Measurements from ENCODE around the gene RBM24.

RBM24 gene

DNA sequence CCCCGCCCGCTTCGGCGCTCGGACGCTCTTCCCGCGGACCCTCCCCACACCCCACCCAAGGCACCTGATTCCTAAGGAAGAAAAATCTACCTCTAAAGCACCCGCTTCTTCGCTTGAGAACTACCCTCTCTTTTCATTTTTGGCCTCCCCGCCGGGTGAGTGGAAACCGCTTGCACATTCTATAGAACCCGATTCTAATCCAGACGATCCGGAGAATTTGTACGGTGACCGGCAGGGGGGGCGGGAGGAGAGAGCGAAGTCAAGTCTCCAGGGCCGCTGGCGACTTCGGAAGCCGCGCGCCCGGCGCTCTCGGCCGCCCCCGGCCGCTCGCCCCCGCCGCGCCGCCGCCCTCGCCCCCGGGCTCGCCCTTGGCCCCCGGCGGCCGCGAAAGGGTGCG lies at the start of gene RBM24:
RBM24 (plus strand) TSS at position 262 of the 397 bp plus-strand sequence. CDS start 221 bp downstream, outside the sequence.
- no peak for DNase-seq

DNA sequence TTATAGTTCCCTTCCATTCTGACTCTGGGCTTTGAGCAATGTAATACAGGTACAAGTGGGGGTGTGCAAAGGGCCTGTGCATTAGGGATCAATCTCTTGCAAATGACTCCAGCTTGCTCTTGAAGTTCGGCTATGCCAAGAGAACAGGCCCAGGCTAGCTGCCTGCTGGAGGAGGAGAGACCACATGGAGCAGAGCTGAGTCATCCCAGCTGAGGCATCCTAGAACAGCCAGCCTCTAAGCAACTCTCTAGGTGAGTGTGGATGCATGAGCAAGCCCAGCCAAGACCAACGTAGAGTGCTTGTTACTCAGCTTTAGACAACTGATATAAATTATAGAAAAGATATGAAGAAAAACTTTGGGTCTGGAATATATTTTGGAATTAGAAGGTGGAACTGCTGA lies 47.6 kb upstream of the RBM24 start:
- DNase-seq = no peak

DNA sequence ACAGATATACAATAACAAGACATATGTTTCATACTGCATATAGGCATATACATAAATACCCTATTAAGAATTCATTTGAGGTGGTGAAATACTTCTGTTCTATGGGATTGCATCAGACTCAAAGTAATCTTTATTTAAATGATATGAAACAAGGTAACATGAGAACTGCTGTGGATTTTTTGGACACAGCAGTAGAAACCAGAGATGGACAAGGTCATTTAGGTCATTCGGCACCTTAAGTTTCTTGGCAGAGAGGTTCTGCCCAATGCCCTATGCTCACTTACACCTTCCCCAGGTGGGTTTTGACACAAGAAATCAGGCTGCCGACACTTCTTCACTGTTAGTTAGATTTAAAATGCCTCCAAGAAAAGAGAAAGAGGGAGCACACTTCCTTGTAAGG lies 43.9 kb upstream of the RBM24 start:
- DNase-seq = no peak

DNA sequence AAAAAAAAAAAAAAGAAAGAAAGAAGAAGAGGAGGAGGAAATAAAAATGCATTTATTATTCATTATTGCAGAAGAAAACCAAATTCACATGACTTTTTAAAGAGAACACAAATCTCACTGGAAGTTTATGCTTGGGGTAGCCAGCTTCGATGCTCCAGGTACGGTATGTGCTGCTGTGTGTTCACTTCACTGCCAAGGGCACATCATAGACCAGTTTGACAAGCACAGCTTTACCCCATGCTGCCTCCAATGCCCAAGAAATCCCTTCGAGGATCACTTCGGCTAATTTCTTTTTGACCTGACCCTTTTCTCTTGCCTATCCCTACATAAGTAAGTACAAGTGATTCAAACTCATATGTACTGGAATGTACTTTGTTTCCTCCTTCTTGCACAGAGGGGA lies 41.9 kb upstream of the RBM24 start:
- no peak for DNase-seq

DNA sequence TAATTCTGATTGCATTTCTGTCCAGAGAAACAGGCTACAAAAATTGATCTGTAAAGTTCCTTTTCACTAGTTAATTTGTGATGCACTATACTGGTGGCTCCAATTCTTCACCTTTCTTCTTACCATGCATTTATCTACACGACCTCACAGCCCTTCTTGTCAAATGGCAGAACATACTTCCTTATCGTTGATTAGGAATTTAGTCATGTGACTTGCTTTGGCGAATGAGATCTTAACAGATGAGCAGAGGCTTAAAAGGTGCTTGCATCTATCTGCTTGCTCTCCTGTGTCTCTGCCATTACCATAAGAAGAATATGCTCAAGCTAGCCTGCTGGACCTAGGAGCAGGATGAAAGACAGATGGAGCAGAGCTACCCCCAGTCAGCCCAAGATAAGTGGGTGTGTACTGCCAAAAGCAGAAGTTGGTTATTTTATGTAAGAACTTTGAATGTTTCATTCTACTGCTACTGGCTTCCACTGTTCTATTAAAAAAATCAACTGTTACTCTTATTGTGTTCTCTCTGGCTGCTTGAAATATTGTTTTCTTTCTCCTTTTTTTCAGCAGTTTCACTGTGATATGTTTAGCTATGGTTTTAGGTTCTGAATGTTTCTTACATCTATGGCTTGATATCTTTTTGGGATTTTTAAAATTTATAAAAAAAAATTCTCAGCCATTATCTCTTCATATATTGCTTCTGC lies 40.2 kb upstream of the RBM24 start:
- no peak for DNase-seq

DNA sequence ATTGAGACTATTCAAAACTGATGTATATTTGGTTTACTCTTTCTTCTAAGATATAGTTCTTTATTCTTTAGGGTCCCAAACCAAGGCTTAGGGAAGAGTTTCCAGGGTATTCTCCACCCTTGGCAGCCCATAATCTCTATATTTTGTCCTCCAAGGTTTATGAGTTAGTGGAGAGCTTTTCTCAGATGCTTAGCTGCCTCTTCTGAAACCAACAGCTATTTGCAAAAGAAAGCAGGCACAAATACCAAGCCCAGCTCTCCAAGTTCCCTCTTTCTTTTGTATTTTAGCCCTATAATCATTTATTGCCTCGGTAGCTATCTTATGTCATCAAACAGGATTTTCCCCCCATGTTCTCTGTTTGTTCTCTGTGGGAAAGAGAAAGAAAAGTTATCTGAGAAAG lies 39.1 kb upstream of the RBM24 start:
- DNase-seq = no peak

DNA sequence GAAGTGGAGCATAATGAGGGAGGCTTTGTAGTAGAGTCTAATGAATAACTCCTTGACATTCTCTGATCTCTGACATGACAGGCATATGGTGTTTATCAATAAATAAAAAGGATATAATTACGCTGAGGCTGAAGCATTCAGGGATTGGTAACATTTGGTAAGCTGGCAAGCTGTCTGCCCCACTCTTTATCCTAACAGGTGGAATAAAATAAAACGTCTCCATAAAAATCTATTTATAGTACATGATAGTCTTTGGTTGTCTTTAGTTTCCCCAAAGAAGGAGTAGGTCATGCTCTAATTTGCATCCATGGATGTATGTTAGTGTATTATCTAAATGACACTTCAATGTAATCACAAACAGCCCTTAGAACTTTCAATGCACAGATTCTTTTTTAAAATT lies 30.9 kb upstream of the RBM24 start:
- DNase-seq = no peak

DNA sequence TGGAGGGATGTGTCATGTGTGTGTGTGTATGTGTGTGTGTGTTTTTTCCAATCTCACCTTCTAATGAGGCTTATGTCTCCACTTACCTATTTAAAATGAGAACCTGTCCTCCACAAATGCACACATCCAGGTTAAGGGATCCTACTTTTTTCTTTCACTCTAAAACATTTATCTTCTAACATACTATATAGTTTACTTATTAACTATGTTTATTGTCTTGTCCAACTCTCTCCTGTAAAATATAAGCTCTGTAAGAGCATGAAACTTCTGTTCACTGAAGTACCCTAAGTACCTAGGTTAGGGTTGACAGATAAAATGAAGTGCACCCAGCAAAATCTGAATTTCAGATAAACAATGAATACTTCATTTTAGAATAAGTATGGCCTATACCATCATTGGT lies 29.2 kb upstream of the RBM24 start:
- DNase-seq = no peak

DNA sequence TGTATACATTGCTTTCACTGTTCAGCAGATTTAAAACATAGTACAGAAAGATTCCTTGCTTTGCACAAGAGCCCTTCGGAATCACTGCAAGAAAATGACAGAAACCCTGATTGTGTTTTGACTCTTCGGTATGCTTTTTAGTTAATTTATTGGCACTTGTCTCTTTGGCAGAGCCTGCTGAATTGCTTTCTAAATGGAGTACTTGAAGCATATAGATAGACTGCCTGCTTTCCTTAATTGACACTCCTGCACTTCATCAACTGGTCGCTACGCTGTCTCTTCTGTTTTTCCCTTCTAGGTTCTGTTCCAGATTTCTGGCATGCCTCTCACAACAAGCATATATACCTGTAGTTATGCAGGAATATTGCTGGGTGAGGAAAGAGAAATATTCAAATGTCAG lies 22.4 kb upstream of the RBM24 start:
- DNase-seq = peak; percentile 35

DNA sequence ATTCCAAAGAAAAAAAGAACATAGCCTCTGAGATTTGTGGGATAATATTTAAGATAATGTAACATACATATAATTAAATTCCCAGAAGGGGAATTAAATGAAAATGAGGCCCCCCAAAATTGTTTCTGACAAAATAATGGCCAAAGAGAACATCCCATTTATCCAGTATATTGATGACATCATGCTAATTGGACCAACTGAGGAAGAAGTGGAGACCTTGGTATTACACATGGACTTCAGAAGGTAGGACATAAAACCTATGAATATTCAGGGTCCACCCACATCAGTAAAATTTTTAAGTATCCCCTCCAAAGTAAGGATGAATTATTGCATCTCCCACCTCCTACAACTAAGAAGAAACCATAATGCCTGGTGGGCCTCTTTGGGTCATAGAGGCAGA lies 15.6 kb upstream of the RBM24 start:
- DNase-seq = no peak

DNA sequence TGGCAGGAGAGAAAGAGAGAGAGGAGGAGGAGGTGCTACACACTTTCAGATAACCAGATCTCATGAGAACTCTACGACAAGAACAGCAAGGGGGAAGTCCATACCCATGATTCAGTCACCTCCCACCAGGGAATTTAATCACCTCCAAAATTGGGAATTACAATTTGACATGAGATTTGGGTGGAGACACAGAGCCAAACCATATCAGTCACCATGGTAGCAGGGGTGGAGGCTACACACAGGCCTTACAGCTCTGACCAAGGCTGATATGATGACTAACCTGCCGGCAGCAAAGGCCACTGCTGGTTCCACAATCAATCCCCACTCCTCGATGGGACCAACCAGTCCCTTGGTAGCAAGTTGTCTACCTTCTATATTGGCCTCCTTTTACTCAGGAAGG lies 13.6 kb upstream of the RBM24 start:
- DNase-seq = no peak

DNA sequence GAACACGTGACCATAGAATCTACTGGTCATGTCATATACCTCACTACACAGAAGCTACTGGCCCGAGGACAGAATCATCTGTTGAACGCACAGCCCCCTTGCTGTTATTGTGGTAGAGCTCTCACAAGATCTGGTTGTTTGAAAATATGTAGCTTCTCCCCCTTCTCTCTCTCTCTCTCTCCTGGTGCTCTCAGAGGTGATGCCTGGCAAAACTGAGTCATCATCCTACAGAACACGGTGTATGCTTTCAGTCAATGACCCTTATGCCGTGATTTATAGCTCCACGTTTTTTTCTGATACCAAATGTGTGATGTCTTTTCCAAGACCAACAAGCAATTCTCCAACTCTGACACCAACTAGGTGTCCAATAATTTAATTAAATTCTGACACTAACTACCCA lies 13.0 kb upstream of the RBM24 start:
- DNase-seq = no peak

DNA sequence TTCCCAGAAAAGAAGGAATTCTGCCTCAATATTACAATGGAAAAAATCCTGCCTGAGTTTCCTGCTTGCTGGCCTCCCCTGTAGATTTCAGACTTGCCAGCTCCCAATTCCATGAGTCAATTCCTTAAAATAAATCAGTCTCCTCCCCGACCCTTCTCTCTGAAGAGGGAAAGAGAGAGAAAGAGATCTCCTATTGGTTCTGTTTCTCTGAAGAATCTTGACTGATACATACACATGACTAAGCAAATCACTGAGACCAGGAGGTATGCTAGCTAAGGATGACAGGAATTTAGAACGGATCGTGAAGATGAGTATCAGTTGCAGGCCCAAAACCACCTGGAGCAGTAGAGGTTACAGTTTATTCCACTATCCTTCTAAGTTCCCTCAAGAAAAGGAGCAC lies 11.3 kb upstream of the RBM24 start:
- DNase-seq = no peak

DNA sequence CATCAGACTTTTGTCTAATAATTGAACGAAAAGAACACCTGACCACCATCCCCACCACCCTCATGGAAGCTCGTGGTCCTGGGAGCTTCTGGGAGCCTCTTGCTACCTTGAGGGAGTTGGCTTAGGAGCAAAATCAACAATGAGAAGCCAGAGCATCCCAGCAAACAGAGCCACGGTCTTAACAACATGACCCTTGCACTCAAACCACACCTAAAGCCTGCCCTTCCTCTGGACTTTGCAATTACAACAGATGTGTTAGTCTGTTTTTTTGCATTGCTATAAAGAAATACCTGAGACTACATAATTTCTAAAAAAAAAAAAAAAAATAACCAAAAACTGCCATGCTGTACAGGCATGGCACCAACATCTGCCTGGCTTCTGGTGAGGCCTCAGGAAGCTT lies 9.5 kb upstream of the RBM24 start:
- no peak for DNase-seq

DNA sequence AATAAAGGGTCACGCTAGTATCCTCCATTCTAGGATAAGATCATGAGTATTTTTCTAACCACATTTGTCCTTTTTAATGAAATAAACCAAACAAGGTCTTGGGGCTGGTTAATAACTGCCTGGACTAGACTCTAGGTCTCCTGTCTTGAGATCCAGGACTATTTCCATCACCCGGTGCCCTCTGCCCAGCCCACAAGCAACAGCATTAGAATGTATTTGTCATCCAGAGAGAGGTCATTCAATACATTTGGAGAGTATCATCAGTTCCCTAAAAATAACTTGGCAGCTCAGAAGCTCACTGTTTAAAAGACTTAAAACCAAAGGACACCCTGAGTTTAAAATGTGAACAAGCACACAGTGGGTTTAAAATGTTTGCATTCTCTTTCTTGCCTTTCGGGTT lies 4.4 kb upstream of the RBM24 start:
- no peak for DNase-seq

DNA sequence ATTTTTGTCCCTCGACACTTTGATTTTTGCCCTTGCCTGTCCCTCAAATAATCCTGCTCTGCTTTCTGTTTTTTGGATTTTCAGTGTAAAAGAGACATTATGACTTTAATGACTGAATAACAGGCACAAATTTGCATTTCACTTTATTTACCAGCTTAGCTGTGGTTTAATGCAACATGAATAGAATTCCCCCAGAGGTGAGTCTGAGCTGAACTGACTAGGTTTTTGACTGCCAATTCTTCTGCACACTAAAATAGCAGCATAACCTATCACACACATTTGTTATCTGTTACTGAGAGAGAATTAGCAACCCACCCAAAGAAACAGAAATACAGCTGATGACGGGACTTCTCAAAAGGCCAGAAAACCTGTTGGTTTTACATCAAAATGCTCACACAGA lies 3.9 kb upstream of the RBM24 start:
- DNase-seq = no peak

DNA sequence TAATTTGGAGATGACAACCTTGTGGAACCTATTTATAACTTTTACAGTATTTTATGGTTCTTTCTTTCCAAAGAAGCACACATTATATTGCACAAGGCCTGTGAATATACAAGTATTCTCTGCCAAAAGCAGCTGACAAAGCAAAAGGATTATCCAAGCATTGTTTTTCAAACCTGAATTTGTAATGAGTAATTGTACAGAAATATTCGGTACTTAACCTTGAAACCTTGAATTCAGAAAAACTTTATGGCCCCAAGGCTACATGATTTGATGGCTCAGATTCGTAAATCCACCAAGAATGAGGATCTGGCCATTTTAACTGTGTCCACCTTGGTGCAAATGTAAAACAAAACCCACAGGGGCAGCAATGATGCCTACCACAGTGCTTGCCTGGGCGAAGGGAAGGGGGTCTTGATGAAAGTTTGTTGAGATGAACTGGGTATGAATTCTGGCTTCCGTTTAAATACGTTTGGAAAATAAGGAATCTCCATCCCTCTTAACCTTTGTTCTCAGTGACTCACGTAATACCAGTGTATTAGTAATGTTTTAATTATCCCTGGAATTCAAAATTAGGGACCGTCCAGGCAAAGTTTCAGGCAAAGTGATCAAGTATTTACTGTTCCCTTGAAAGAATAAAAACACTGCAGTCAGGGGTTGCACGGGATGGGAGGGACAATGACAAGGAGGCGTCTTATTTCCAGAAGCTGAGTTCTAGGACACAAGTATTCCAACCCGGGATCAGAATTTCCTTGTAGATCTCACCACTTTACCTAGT lies 2.7 kb upstream of the RBM24 start:
- no peak for DNase-seq

DNA sequence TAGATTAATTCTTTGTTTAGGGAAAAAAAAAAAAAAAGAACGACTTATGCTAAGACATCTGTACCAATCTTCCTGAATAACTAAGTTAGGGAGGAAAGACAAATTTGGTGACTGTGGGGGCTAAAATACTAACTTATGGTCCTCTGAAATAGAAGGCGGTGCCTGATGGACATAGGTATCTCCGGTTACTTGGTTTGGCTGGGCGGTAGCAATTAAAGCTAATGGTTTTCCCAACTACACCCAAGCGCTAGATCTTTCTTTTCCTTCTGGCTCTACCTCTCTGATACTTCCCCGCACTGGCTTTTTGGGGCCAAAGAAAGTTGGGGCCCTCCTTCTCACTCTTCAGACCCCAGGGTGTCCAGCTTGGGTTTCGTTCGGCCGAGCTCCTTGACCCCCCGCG lies 1.0 kb upstream of the RBM24 start:
- DNase-seq = no peak

DNA sequence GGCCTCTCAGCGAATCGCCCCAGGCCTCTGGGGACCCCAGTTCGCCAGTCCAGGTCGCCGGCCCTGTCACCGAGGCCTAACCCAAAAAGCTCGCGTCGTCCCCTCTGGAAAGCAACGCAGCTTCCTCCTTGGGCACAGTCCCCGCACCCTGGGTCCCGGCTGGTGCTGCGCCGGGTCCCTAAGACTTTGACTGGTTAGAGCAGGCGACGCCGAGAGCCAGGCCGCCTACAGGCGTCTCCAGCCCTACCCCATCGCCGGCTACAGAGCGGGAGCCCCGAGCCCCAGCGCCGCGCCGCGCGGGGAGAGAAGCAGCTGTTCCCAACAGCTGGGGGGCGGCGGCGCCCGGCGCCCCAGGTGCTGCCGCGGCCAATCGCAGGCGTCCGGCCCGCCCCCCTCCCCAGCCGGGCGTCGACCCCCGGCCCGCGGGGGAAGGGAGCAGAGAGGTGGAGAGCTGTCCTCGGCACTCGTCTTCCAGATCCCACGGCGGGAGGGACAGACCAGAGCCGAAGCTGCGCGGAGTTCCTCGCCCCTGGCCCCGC lies 540 bp upstream of the RBM24 start:
- no peak for DNase-seq

DNA sequence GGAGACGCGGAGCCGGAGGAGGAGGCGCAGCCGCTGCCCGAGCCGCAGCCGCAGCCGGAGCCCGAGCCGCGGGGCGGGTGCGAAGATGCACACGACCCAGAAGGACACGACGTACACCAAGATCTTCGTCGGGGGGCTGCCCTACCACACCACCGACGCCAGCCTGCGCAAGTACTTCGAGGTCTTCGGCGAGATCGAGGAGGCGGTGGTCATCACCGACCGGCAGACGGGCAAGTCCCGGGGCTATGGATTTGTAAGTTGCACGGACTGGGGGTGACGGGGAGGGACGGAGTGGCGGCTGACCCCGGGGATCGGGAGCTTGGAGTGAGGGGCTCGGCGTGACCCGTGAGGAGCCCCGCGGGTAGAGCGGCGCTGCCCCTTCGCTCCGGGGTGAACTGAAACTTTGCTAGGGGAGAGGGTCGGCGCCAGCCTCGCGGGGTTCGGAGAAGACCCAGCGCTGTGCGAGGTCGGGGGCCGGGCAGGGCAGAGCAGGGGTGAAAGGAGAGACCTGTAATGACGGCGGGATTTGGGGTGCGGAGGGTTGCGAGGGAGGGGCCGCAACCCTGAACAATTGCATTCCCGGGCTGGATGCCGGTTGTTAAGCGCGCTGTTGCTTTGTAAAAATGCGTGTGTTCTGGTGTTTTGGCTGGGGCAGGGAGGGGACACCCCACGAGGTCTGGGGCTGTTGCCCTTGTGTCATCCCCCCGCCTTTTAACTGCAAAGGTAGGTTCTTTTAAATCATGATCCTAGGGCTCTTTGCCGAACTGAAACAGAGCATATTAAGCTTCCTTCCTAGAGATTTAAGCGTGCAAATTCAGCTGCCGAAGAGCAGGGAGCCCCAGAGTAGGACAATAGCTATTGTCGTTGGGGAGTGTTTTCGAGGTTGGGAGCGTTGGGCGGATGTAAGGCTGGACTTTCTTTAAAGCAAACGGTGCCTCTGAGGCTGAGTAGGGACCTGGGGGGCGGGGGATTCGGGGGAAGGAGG lies 628 bp downstream of the RBM24 start:
- no peak for DNase-seq

DNA sequence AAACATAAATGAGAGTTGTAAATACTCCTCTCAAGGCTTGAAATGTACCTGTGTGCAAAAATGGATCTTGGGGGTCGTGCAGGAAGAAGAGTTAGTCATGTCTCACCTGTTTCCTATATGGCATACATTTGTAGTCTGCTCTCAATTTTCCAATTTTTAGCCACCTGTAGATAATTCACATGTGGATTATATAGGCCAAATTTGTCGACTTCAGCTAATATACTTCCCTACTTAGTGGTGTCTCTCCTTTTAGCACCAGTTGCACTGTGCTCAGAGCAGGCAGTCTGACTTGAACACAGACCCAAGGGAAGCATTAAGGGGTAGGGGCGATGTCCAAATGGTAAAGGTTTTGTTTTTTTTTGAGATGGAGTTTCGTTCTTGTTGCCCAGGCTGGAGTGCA lies 1.9 kb downstream of the RBM24 start:
- no peak for DNase-seq

DNA sequence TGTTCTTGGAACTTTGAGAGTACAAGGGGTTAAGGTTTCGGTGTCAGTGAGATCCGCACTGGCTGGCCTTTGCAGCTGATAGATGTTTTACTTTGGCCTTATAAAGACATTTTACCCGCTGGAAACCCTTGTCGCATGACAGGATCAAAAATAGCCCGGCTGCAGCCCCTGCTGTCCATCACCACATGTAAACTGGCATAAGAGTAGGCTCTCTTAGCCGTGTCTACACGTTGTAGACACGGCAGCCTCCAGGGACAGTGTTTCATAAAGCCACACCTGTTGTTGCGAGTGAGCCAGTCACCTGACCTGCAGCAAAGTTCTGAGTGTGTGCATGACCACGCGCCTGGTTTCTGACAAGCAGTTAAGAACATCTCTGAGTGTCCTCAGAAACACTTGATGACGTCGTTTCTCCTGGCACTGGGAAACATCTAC lies 8.5 kb downstream of the RBM24 start:
- no peak for DNase-seq

DNA sequence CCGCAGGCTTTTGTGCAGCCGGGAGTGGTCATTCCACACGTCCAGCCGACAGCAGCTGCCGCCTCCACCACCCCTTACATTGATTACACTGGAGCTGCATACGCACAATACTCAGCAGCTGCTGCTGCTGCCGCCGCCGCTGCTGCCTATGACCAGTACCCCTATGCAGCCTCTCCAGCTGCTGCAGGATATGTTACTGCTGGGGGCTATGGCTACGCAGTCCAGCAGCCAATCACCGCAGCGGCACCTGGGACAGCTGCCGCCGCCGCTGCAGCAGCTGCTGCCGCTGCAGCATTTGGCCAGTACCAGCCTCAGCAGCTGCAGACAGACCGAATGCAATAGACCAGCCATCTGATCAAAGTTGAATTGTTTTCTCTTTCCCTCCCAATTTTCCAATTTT lies 10.6 kb downstream of the RBM24 start:
- no peak for DNase-seq
